Dermis lymphatic vessel endothelial cell (primary cell): Measurements from ENCODE around the gene PMEL. TPM values are rescaled to one million over a fixed set of nuclear protein-coding genes. Genes with fewer than 3 reads are reported as not detected.

Experiments used
- total RNA-seq: library from RNA; depleted of rRNA; stranded (reverse); fragments of >200 nt; gene quantifications from 2 replicates; pipeline ENCODE4 v1.2.1, GENCODE V29; 2014

PMEL gene
- total RNA-seq = 0.60 and 0.76 TPM in 2 replicates

GRCh38 chr12:55965941-55966407 lies at the start of gene PMEL:
TSS of gene PMEL (minus strand) at chr12:55966042. CDS start at chr12:55966011, 31 bp downstream.

DNA sequence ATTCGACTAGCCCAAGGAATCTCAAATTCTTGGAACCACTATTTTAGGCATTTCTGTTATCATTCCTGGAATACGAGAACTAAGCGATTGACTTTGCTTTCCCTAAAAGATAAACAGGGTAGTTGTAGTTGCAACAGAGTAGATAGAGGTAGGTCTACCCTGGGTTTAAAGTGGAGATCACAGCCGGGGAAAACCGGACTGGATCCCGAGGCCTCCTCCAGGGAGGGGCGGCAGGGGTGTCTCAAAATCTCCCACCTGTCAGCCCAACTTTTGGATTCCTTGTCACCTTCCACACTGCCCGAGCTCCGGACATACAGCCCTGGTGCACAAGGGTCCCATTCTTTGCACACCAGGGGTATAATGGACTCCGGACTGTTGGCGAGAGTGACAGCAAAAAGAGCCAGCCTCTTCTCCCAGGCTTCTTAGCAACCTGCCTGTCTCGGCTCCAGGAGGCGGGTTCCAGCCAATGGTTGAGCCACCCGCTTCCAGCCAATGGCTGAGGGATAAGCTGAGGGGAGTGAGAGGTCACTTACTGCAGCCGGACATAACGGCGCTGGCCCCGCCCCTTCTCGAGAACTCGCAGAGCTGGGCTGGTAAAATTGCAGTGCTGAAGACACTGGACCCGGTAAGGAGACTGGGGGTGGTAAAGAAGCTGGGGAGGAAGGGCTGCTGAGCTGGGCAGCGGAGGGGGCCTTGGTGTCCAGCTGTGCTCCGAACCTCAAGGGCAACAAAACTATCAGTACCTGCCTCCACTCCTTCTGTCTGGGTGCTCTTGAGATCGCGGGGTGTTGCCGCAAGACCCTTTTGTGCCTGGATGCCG lies 31.1 kb upstream of the PMEL start, which contains the start of gene SUOX:
Gene SUOX (plus strand): TSS at position 562 of the 820 bp plus-strand sequence. CDS start 4,946 bp downstream, outside the sequence.

GRCh38 chr12:55973599-55974307 lies 7.9 kb upstream of the PMEL start, which contains the start of gene RAB5B:
TSS of gene RAB5B (plus strand) at chr12:55974078. CDS start at chr12:55986961, 12,883 bp downstream.

DNA sequence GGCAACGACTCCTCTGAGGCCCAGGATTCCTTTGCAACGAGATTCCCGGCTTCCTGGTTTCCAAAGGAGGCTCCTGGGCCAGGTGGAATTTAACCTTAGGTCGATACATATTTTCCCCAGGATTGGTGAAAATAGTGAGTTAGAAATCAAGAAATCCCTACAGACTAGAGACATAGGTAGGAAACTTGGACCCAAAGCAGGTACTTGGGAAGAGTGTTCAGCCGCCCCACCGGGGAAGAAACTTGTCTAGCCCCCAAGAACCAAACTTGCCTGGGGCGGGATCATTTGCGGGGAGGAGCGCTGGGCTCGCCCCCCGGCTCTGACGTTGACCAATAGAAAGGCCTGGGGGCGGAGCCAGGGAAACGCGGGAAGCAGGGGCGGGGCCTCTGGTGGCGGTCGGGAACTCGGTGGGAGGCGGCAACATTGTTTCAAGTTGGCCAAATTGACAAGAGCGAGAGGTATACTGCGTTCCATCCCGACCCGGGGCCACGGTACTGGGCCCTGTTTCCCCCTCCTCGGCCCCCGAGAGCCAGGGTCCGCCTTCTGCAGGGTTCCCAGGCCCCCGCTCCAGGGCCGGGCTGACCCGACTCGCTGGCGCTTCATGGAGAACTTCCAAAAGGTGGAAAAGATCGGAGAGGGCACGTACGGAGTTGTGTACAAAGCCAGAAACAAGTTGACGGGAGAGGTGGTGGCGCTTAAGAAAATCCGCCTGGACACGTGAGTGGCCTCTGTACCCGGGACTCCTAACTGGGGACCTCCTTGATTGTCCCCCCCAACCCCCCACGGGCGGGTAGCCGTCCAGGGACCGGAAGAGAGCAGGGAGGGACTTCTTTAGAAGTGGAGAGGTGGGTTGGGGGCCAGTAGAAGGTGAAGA lies 803 bp upstream of the PMEL start, which contains the start of gene CDK2:
Gene CDK2 (plus strand): TSS at position 423 of the 874 bp plus-strand sequence. CDS start 179 bp downstream, at position 602.

GRCh38 chr12:55930771-55931316 lies 35.0 kb downstream of the PMEL start, which contains the start of gene DGKA:
TSS of gene DGKA (plus strand) at chr12:55931162. CDS start at chr12:55936504, 5,342 bp downstream.

GRCh38 chr12:55927588-55928502 lies 38.0 kb downstream of the PMEL start, which contains the start of gene PYM1:
TSS of gene PYM1 (minus strand) at chr12:55927894. CDS start at chr12:55927761, 133 bp downstream.

Other genes with a start within 250 kb of the PMEL start
- 54.9 and 58.2 TPM in 2 replicates for gene BLOC1S1, start 250.0 kb downstream of the PMEL start, total RNA-seq
- gene RDH5, start 245.6 kb downstream of the PMEL start, total RNA-seq = 0.65 and 0.95 TPM in 2 replicates
- 1,376 and 1,784 TPM in 2 replicates for gene CD63, start 237.0 kb downstream of the PMEL start, total RNA-seq
- 1.4 and 1.5 TPM in 2 replicates for gene GDF11, start 222.9 kb downstream of the PMEL start, total RNA-seq
- gene SARNP, start 148.3 kb downstream of the PMEL start, total RNA-seq = 72.7 and 116 TPM in 2 replicates
- gene ORMDL2, start 148.0 kb downstream of the PMEL start, total RNA-seq = 21.7 and 28.8 TPM in 2 replicates
- 49.2 and 50.7 TPM in 2 replicates for gene DNAJC14, start 136.5 kb downstream of the PMEL start, total RNA-seq
- gene MMP19, start 123.1 kb downstream of the PMEL start, total RNA-seq = 0.09 and 0.43 TPM in 2 replicates
- gene PYM1, start 38.1 kb downstream of the PMEL start, total RNA-seq = 26.8 and 30.8 TPM in 2 replicates
- 16.5 and 23.8 TPM in 2 replicates for gene DGKA, start 34.9 kb downstream of the PMEL start, total RNA-seq
- gene CDK2, start 788 bp upstream of the PMEL start, total RNA-seq = 13.7 and 17.3 TPM in 2 replicates
- 42.5 and 47.5 TPM in 2 replicates for gene RAB5B, start 8.0 kb upstream of the PMEL start, total RNA-seq
- gene SUOX, start 31.2 kb upstream of the PMEL start, total RNA-seq = 9.2 and 9.4 TPM in 2 replicates
- 0.22 and 0.43 TPM in 2 replicates for gene IKZF4, start 55.0 kb upstream of the PMEL start, total RNA-seq
- 108 and 138 TPM in 2 replicates for gene RPS26, start 75.9 kb upstream of the PMEL start, total RNA-seq
- 0.17 and 0.33 TPM in 2 replicates for gene ERBB3, start 114.1 kb upstream of the PMEL start, total RNA-seq
- gene PA2G4, start 138.5 kb upstream of the PMEL start, total RNA-seq = 89.3 and 132 TPM in 2 replicates
- 2,570 and 2,853 TPM in 2 replicates for gene RPL41, start 150.6 kb upstream of the PMEL start, total RNA-seq
- 5.1 and 6.6 TPM in 2 replicates for gene ZC3H10, start 152.2 kb upstream of the PMEL start, total RNA-seq
- 275 and 388 TPM in 2 replicates for gene ESYT1, start 162.2 kb upstream of the PMEL start, total RNA-seq
- gene MYL6B, start 186.5 kb upstream of the PMEL start, total RNA-seq = 70.9 and 81.7 TPM in 2 replicates
- gene MYL6, start 192.3 kb upstream of the PMEL start, total RNA-seq = 2,087 and 3,488 TPM in 2 replicates
- gene SMARCC2, start 223.4 kb upstream of the PMEL start, total RNA-seq = 42.8 and 46.9 TPM in 2 replicates